Uterine smooth muscle cell (primary cell): ENCODE data around the gene SLC15A3. TPM values are rescaled to one million over a fixed set of nuclear protein-coding genes. Genes with fewer than 3 reads are reported as not detected.

Experiments
- total RNA-seq: library from RNA; depleted of rRNA; stranded (reverse); fragments of >200 nt; gene quantifications from 2 replicates; pipeline ENCODE4 v1.2.3, GENCODE V29; 2014

SLC15A3 gene
- total RNA-seq: 7.5 and 10.6 TPM in 2 replicates

DNA sequence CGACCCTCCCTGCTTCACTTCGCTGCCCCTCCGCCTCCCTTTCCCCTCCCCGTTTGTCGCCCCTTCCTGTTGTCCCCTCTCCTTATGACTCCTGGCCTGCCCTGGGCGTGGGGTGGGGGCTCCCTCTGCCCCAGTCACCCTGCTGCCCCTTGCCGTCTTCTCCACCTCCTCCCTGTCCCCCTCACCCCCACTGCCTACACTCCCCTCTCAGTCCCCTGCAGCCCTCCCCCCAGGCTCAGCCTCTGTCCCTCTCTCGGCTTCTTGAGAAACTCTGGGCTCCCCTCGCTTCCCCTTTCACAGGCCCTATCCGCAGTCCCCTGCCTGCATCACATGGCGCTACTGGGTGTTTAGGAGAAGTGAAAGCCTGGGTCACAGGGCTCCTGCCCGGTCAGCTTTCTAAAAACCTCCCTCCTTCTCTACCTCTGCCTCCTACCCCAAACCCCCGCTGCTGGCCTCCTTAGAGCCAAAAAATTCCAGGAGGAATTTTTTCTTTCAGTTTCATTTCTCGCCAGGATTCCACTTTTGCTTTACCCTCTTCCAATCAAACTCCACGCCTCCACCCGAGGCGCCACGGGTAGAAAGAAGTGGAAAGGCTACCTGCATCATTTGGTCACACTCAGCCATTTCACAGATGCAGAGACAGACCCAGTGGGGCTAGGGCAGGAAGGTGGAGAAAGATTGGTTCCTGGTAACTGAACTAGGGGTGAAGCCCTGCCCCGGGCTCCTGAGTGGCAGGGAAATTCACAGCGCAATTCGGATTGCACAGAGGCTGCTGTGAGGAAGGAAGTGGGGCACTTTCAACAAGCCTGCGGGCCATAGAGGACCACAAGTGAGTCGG is at the start of gene SLC15A3:
TSS of gene SLC15A3 (minus strand) at position 273 of the 838 bp plus-strand sequence. CDS start 625 bp downstream, outside the sequence.

DNA sequence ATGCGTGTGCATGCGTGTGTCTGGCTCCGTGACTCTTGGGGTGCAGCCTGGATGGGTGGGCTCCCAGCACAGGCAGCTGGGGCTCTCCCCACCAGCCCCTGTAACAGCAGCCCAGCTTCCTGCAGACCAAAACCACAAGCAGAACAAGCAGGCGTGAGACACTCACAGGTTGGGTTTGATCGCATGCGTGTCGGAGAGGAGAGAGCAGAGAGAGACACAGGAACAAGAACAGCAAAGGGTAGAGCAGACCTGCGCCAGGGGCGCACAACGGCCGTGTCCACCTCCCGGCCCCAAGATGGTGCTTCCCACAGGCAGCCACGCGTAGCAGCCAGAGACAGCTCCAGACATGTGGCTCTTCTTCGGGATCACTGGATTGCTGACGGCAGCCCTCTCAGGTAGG is 19.5 kb upstream of the SLC15A3 start, which contains the start of gene CD6:
TSS of gene CD6 (plus strand) at position 161 of the 400 bp plus-strand sequence. CDS start at position 347, 186 bp downstream.

DNA sequence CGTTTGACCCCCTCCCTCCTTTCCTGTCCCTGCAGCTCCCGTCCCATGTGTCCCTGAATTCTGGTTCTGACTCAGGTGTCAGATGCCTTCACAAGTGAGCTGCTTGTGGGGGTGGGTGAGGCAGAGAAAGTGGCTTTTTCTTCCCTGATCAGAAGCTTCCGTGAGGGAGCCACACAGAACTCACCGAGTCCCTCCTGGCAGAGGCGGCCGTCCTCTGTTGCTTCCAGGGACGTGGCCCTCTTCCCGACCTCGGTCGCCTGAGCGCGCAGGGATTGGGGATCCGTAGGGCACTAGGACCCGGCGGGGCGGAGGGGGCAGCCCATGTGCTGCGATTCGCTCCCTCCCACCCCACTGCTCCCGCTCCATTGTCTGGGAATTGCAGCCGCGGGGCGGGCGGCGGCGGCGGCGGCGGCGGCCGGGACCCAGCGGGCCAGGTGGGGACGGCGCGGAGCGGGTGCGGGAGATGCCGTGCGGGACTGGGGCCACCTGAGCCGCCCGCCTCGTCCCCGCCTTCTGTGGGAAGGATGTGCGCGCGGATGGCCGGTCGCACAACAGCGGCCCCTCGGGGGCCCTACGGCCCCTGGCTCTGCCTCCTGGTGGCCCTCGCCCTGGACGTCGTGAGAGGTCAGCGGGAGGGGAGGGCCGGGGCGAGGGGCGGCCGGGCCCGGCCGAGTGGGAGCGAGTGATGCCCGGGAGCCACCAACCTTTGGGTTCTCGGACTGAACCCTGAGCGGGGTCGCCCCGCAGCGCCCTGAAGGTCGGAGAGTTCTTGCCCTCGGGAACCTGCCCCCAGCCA is 27.7 kb downstream of the SLC15A3 start, which contains the start of gene TMEM132A:
TSS of gene TMEM132A (plus strand) at position 351 of the 796 bp plus-strand sequence. CDS start at position 525, 174 bp downstream.

DNA sequence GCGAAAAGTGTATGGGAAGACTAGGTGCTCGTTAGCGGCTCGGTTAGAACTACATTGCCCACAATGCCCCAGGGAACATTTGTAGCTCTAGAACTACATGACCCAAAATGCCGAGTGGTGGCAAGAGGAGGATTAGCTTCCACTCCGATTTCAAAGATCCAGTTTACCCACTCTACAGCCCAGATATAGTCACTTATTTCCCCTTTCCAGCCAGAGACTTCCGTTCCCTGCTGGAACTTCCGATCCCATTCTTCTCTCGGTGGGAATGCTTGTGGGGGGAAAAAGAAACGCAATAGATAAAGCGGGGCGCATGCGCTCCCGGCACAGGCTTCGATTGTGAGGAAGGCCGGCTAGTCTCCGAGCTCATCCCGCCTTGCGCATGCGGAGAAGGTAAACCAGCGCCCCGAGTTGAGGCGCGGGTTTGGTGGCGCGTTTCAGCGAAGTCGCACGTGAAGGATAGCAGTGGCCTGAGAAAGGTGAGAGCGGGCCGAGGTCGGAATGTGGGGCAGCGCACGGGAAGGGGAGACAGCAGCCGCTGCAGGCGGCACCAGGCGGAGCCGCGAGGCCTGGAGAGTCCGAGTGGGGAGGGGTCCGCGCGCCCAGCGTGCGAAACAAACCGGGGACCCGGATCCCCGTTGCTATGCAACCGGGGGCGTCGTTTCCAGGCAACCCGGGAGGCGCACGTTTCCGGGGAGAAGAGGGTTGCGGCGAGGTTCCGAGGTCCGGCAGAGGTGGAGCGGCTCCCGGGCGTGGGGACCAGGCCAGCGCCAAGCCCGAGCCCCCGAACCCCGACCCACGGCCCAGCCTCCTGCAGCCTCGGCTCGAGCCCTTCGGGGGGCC is 38.0 kb downstream of the SLC15A3 start, which contains the start of gene TMEM109:
TSS of gene TMEM109 (plus strand) at position 366 of the 840 bp plus-strand sequence. CDS start 5,536 bp downstream, outside the sequence.

DNA sequence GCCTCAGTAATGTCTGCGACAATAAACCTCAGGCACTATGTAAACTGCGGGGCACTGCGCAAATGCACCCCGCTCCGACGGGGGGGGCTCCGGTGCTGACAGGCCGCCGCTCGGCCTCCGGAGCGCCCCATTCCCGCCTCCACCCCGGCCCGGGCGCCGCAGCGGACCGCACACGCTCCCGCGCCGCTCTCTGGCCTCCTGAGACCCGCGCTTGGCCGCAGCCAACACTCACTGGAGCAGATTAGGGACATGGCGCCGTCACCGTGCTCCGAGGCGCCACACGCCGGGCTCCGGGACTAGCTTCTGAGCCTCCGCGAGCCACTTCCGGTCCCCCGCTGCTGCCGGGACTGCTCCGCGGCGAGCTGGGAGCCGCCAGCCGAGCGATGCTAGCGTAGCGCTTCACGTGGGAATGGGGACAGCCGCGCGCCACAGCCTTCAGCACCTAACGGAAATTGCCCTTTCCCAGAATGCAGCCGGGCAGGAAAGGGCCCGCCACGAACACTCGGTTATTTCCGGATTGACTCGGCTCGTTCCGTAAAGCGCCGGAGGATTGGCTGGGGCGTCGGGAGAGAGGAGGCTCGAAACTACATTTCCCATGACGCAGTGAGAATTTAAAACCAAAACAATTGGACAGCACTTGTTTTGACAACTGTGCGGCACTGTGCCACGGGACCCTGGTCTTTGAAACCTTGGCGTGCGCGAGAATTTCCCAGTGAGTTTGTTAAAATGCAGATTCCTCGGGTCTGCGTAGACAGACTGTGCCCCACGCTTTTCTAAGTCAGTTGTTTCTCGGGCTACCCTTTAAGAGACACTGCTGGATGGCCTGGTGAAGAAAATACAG is 45.6 kb downstream of the SLC15A3 start, which contains the start of gene PRPF19:
TSS of gene PRPF19 (minus strand) at position 454 of the 841 bp plus-strand sequence. CDS start at position 251, 203 bp downstream.

Other genes starting within 250 kb of the SLC15A3 start
- not detected in 2 replicates for gene MS4A18, start 227.5 kb downstream of the SLC15A3 start, total RNA-seq
- gene MS4A15, start 195.3 kb downstream of the SLC15A3 start, total RNA-seq: not detected in 2 replicates
- gene MS4A10, start 166.8 kb downstream of the SLC15A3 start, total RNA-seq: not detected in 2 replicates
- 10.6 and 15.8 TPM in 2 replicates for gene CCDC86, start 110.1 kb downstream of the SLC15A3 start, total RNA-seq
- gene PTGDR2, start 96.2 kb downstream of the SLC15A3 start, total RNA-seq: 0.11 and 0.12 TPM in 2 replicates
- 0.12 TPM in 1 of 2 replicates, not detected in the other for gene ZP1, start 84.6 kb downstream of the SLC15A3 start, total RNA-seq
- gene PRPF19, start 45.6 kb downstream of the SLC15A3 start, total RNA-seq: 39.5 and 57.7 TPM in 2 replicates
- 14.9 and 19.7 TPM in 2 replicates for gene TMEM109, start 38.0 kb downstream of the SLC15A3 start, total RNA-seq
- gene TMEM132A, start 27.7 kb downstream of the SLC15A3 start, total RNA-seq: 33.4 and 48.5 TPM in 2 replicates
- not detected in 2 replicates for gene CD6, start 19.5 kb upstream of the SLC15A3 start, total RNA-seq
- gene CD5, start 150.3 kb upstream of the SLC15A3 start, total RNA-seq: not detected in 2 replicates
- gene VPS37C, start 209.2 kb upstream of the SLC15A3 start, total RNA-seq: 9.6 and 11.5 TPM in 2 replicates